ENCODE results near the gene RHOJ.

The RHOJ gene

DNA sequence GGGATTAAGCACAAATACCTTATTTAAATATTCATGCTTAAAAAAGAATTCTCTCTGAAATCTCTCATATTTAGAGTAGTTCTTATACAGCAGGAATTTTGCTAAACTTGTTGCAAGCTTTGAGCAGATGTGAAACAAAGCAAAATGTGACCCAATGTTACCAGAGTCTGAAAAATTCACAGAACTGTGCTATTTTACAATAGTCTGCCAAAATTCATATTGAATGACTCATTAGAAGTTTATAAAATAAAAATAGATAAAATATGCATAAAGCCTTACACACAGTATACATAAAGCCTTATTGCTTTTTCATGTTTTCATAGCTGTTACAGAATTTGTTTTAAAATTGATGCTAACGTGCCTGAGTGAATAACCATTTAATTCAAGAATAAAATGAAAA, 17.8 kb upstream of the RHOJ start:
- no peak overlapping the region for H3K4me3 ChIP-seq (ENCODE audit: low read length)
- H3K27ac ChIP-seq (ENCODE audit: low read depth, low read length) = no peak overlapping the region
- H3K9ac ChIP-seq (ENCODE audit: low read length) = no peak overlapping the region
- H3K4me1 ChIP-seq (ENCODE audit: control insufficient read depth, insufficient read depth, low read length) = no peaks in the 10 kb centered on the region
- no peaks in the 10 kb centered on the region for H3K36me3 ChIP-seq (ENCODE audit: control insufficient read depth, insufficient read depth, low read length)
- no peaks in the 10 kb centered on the region for H3K27me3 ChIP-seq (ENCODE audit: control insufficient read depth, insufficient read depth, low read length)

DNA sequence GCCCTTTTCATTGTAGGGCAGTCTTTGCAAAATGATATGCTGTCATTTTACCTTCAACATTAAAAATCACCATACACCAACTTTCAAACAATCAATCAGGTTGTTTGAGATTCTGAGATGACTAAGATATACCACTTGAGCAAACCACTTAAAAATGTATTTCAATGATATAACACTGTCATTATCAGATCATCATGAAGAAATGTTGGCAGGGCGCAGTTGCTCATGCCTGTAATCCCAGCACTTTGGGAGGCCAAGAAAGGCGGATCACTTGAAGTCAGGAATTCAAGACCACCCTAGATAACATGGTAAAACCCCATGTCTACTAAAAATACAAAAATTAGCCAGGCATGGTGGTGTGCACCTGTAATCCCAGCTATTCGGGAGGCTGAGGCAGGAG, 13.0 kb upstream of the RHOJ start:
- Histone ChIP-seq H3K27ac (ENCODE audit: low read depth, low read length) (no peak overlapping the region), H3K27me3 (ENCODE audit: control insufficient read depth, insufficient read depth, low read length) (no peaks in the 10 kb centered on the region), H3K4me1 (ENCODE audit: control insufficient read depth, insufficient read depth, low read length) (no peaks in the 10 kb centered on the region)

DNA sequence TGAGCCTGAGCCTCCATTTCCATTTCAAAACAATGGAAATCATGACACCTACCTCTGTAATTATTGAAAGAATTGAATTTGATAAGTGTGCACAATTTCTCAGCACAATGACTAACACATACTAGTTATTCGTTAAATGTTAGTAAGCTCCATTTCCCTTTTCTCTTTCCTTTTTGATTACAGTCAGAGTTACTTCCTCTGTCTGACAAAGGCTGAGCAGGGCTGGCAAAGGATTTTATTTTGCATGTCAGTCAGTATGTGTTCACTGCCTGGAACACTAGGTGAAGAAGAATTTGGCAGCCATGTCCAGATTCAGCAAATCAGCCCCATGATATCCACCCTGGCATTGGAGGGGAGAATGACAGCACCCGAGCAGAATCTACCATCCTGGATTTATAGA, 12.2 kb upstream of the RHOJ start:
- Histone ChIP-seq H3K27me3 (ENCODE audit: control insufficient read depth, insufficient read depth, low read length) (no peaks in the 10 kb centered on the region), H3K36me3 (ENCODE audit: control insufficient read depth, insufficient read depth, low read length) (no peaks in the 10 kb centered on the region), H3K9ac (ENCODE audit: low read length) (no peak overlapping the region), H3K4me3 (ENCODE audit: low read length) (no peak overlapping the region), H3K27ac (ENCODE audit: low read depth, low read length) (no peak overlapping the region), H3K4me1 (ENCODE audit: control insufficient read depth, insufficient read depth, low read length) (no peaks in the 10 kb centered on the region)

More for the DNA sequence above, 13.0 kb upstream of the RHOJ start:
- H3K9ac ChIP-seq (ENCODE audit: low read length) = no peak overlapping the region
- H3K36me3 ChIP-seq (ENCODE audit: control insufficient read depth, insufficient read depth, low read length) = no peaks in the 10 kb centered on the region
- no peak overlapping the region for H3K4me3 ChIP-seq (ENCODE audit: low read length)

DNA sequence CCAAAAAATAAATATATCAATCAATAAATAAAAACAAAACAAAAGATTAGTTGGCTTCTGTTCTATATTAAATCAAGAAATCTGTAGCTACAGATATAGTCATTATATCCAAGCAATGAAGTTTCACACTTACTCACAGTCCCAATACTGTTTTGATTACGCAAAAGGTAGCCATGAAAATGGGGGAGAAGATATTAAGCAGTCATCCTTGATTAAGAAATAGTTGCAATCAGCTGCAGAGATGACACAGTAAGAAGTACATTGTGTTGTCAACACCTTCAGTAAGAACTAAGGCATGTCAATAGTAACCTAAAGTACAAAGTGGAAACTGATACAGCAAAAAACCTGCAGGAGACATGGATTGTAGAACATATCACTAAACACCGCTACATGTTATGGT, 11.0 kb upstream of the RHOJ start:
- Histone ChIP-seq H3K9ac (ENCODE audit: low read length) (no peak overlapping the region), H3K27ac (ENCODE audit: low read depth, low read length) (no peak overlapping the region), H3K4me3 (ENCODE audit: low read length) (no peak overlapping the region), H3K4me1 (ENCODE audit: control insufficient read depth, insufficient read depth, low read length) (no peaks in the 10 kb centered on the region), H3K27me3 (ENCODE audit: control insufficient read depth, insufficient read depth, low read length) (no peaks in the 10 kb centered on the region), H3K36me3 (ENCODE audit: control insufficient read depth, insufficient read depth, low read length) (no peaks in the 10 kb centered on the region)

DNA sequence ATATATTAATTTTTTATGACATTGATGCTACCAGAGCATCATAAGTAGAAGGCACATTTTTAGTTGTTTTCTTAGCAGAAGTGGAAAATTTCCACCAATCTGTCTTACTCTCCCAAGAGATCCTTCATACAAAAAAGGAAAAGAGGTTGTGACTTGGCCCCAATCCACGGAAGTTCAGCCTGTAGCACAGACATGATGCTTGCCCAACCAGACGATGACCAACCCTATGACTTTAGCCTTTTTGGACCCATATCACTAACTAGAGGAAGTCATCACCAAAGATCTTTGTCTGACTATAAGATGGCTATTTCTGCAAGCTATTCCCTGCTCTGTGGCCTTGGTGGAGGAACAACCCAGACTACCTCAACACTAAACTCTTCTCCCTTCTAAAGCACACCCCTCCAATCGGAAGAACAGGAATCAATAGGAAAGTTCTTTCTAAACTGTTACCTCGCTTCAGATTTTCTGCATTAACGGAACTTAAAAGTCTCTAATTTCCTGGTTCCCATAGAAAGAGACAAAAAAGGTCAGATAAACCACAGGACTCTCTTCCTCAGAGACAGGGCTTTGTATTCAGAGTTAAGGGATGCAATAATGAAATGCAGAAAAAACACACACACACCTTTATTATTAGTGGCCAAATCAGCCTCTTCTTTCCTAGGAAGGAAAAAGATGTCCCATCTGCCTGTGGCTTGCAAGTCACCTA, 4.1 kb upstream of the RHOJ start:
- no peak overlapping the region for H3K27ac ChIP-seq (ENCODE audit: low read depth, low read length)
- no peaks in the 10 kb centered on the region for H3K36me3 ChIP-seq (ENCODE audit: control insufficient read depth, insufficient read depth, low read length)
- peaks cover 6% of the 10 kb centered on the region for H3K4me1 ChIP-seq (ENCODE audit: control insufficient read depth, insufficient read depth, low read length)
- H3K27me3 ChIP-seq (ENCODE audit: control insufficient read depth, insufficient read depth, low read length) = no peaks in the 10 kb centered on the region
- no peak overlapping the region for H3K9ac ChIP-seq (ENCODE audit: low read length)
- H3K4me3 ChIP-seq (ENCODE audit: low read length) = no peak overlapping the region

DNA sequence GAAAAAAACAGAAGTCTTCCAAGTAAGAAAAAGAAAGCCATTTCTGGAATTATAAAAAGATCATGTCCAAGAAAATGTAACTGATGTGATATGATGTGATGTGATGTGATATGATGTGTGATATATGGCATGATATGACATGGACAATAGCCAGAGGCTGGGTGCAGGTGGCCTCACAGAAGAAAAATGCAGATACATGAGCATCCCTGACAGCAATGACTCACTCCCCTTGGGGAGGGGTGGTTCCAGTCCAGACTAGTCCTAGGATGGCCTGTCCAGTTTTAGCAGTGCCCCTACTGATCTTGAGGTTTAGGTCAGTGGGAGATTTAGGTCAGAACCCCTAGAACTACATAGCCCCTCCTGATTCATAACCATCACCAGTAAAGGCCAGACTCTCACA, 3.5 kb upstream of the RHOJ start:
- Histone ChIP-seq H3K4me1 (ENCODE audit: control insufficient read depth, insufficient read depth, low read length) (peaks cover 6% of the 10 kb centered on the region), H3K9ac (ENCODE audit: low read length) (no peak overlapping the region), H3K27me3 (ENCODE audit: control insufficient read depth, insufficient read depth, low read length) (no peaks in the 10 kb centered on the region), H3K27ac (ENCODE audit: low read depth, low read length) (no peak overlapping the region), H3K4me3 (ENCODE audit: low read length) (no peak overlapping the region), H3K36me3 (ENCODE audit: control insufficient read depth, insufficient read depth, low read length) (no peaks in the 10 kb centered on the region)

DNA sequence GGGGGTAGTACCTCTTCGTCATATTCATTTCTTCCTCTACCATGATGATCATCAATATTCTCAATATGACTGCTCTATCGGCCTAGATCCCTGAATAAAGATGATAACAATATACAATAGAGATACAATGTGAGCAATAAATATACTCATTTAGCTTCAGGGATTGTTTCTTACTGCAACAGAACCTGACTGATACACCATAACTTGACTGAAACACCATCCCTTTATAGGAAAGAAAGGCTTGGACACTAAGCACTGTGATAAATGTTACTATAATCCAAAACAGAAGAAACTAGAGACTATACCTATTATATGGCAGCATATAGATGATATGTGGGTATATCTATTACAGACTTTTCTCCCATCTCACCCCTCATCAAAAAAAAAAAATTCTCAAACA, 1.2 kb upstream of the RHOJ start:
- H3K36me3 ChIP-seq (ENCODE audit: control insufficient read depth, insufficient read depth, low read length) = no peaks in the 10 kb centered on the region
- H3K4me1 ChIP-seq (ENCODE audit: control insufficient read depth, insufficient read depth, low read length) = peaks cover 6% of the 10 kb centered on the region
- H3K27ac ChIP-seq (ENCODE audit: low read depth, low read length) = no peak overlapping the region
- no peak overlapping the region for H3K4me3 ChIP-seq (ENCODE audit: low read length)
- H3K27me3 ChIP-seq (ENCODE audit: control insufficient read depth, insufficient read depth, low read length) = no peaks in the 10 kb centered on the region
- H3K9ac ChIP-seq (ENCODE audit: low read length) = no peak overlapping the region

DNA sequence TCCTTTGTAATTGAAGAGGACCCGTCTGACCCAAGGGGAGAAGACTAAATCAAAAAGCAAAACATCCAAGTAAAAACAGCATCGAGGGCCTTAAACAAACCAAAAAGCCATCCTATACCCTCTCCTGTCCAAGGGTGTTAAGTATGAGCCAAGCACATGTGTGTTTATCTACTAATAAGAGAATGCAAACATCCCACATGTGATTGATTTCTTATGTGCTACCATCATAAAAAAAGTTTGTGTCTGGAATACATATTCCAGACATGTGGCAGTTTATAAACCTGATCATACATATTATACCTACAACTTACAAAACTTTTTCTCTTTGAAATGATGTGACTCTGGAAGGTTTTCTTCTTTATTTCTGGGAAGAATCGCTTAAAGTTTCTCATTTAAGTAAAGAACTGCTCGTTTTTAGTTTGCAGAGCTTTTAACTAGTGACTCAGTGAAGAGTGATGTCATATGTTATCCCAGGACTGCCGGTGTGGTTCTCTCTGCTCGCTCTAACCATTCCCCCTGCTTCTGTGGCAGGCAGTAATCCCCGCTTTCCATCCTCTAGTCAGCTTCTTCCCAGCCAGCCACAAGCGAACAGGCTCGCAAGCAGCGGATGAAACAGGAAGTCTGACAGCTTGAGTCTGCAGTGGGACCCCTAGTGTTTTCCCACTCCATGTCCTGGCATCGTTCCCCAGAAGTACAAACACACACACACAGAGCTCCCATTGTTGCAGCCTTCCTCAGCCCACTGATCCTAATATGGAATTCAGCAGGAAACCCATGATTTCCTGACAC, 431 bp upstream of the RHOJ start:
- Histone ChIP-seq H3K4me1 (ENCODE audit: control insufficient read depth, insufficient read depth, low read length) (peaks cover 6% of the 10 kb centered on the region), H3K36me3 (ENCODE audit: control insufficient read depth, insufficient read depth, low read length) (no peaks in the 10 kb centered on the region), H3K4me3 (ENCODE audit: low read length) (peak overlapping the region; percentile 61), H3K27ac (ENCODE audit: low read depth, low read length) (peak overlapping the region; percentile 94), H3K9ac (ENCODE audit: low read length) (peak overlapping the region; percentile 64), H3K27me3 (ENCODE audit: control insufficient read depth, insufficient read depth, low read length) (no peaks in the 10 kb centered on the region)

DNA sequence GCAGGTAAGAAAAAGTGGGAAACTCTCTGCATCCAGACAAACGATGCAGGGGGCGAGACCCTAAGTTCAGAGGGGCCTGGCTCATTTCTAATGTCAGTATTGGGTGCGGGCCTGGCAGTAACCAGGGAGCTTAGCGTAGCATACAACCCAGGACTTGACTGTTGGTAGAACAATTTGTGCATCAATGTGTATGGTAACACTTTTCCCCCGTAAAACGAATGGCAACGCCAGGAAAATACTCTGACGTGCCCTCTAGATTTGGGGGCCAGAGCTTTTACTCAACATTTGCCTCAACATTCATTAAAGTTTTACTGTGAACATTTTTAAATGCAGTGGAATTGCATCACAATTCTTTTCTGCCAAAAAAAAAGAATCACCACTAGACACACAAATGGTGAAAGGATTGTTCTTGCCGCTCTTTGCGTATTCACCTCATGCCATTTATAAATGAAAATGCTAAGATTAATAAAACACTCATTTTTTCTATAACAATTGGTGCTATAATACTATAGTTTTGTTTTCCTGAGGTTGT, 867 bp downstream of the RHOJ start:
- Histone ChIP-seq H3K9ac (ENCODE audit: low read length) (no peak overlapping the region), H3K36me3 (ENCODE audit: control insufficient read depth, insufficient read depth, low read length) (no peaks in the 10 kb centered on the region), H3K27me3 (ENCODE audit: control insufficient read depth, insufficient read depth, low read length) (no peaks in the 10 kb centered on the region), H3K4me3 (ENCODE audit: low read length) (peak overlapping the region; percentile 61), H3K4me1 (ENCODE audit: control insufficient read depth, insufficient read depth, low read length) (peaks cover 6% of the 10 kb centered on the region), H3K27ac (ENCODE audit: low read depth, low read length) (peak overlapping the region; percentile 94)

DNA sequence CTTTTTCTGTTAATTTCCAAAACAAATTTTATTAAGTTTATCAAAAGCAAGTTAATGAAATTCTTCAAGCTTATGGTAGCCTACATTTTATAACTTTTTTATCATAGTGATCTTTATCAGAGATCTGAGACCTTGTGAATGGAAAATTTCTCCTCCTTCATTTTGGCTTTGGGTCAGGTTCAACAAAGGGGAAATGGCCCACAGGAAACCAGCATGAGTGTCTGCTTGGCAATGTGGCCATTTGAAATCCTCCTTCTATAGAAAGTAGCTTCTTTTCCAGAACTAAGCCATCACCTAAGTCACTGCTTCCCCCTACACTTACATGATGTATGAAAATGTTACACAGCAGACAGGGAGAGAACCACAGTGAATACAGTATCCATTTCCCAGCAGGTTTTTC, 1.6 kb downstream of the RHOJ start:
- Histone ChIP-seq H3K36me3 (ENCODE audit: control insufficient read depth, insufficient read depth, low read length) (no peaks in the 10 kb centered on the region), H3K27ac (ENCODE audit: low read depth, low read length) (no peak overlapping the region), H3K4me3 (ENCODE audit: low read length) (no peak overlapping the region), H3K4me1 (ENCODE audit: control insufficient read depth, insufficient read depth, low read length) (peaks cover 6% of the 10 kb centered on the region), H3K9ac (ENCODE audit: low read length) (no peak overlapping the region), H3K27me3 (ENCODE audit: control insufficient read depth, insufficient read depth, low read length) (no peaks in the 10 kb centered on the region)

DNA sequence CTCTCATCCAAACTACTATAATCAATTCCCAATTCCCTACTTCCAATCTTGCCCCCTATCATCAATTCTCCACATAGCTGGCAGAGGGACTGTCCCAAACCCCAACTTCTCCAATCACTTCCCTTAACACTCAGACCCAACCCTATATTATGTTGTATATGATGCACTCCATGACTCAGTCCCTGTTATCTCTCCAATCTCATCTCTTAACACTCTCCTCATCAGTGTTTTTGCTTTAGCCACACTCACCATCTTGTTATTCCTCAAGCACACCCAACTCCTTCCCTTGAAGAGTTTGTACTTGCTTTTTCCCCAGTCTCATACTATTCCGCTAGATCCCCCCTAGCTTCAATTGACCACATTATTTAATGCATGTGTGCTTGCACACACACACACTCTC, 4.9 kb downstream of the RHOJ start:
- Histone ChIP-seq H3K4me1 (ENCODE audit: control insufficient read depth, insufficient read depth, low read length) (peaks cover 3% of the 10 kb centered on the region), H3K27ac (ENCODE audit: low read depth, low read length) (no peak overlapping the region), H3K27me3 (ENCODE audit: control insufficient read depth, insufficient read depth, low read length) (no peaks in the 10 kb centered on the region), H3K4me3 (ENCODE audit: low read length) (no peak overlapping the region), H3K36me3 (ENCODE audit: control insufficient read depth, insufficient read depth, low read length) (no peaks in the 10 kb centered on the region), H3K9ac (ENCODE audit: low read length) (no peak overlapping the region)

DNA sequence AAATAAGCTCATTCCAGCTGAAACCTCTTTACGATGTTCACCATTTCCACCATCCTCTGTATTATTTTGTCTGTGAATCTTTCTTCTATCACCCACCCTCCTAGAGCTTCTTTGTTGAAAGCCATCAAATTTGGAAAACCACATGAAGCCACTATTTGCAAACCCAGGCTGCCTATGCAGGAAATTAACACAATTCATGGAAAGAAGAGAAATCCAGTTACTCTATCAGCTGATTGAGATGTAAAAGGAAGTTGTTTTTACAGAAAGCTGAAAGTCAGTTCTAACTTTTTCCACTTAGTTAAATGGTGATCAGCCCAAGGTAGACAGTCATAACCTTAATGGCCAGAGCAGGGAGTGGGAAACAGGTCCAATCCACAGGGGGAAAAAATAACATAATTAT, 6.6 kb downstream of the RHOJ start:
- Histone ChIP-seq H3K4me3 (ENCODE audit: low read length) (no peak overlapping the region), H3K4me1 (ENCODE audit: control insufficient read depth, insufficient read depth, low read length) (no peaks in the 10 kb centered on the region), H3K36me3 (ENCODE audit: control insufficient read depth, insufficient read depth, low read length) (no peaks in the 10 kb centered on the region), H3K27me3 (ENCODE audit: control insufficient read depth, insufficient read depth, low read length) (no peaks in the 10 kb centered on the region), H3K27ac (ENCODE audit: low read depth, low read length) (no peak overlapping the region), H3K9ac (ENCODE audit: low read length) (no peak overlapping the region)

DNA sequence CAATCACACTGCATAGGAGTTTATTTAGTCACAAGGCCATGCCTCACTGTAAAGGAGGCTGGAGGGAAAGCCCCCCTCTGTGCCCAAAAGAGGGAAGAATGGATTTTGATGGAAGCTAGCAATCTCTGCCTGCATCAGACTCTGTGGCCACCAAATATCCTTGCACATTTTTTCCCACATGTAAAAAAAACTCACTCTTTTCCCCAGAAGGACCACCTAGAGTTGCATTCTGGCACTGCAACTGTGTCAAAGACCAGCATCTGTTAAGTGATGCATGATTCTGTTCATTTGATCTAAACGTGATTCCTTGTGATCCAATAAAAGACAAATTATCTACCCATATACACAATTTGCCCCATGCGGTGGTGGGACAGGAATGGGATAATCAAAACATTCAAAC, 8.0 kb downstream of the RHOJ start:
- no peaks in the 10 kb centered on the region for H3K36me3 ChIP-seq (ENCODE audit: control insufficient read depth, insufficient read depth, low read length)
- H3K27me3 ChIP-seq (ENCODE audit: control insufficient read depth, insufficient read depth, low read length) = no peaks in the 10 kb centered on the region
- no peak overlapping the region for H3K27ac ChIP-seq (ENCODE audit: low read depth, low read length)
- no peak overlapping the region for H3K4me3 ChIP-seq (ENCODE audit: low read length)
- no peak overlapping the region for H3K9ac ChIP-seq (ENCODE audit: low read length)
- H3K4me1 ChIP-seq (ENCODE audit: control insufficient read depth, insufficient read depth, low read length) = no peaks in the 10 kb centered on the region

Data from rectal smooth muscle tissue (tissue), 1 donor.